Mononuclear cell (primary cell): ENCODE measurements around the gene MTNR1B. TPM values are rescaled to one million over a fixed set of nuclear protein-coding genes. Genes with fewer than 3 reads are reported as not detected.

Source experiments
- H3K27me3 ChIP-seq: 2 replicates; pipeline ENCODE4 v1.6.0; 2011; ENCODE audit warnings: low read length, control low read depth; ENCODE audit not compliant: insufficient read depth
- H3K4me1 ChIP-seq: 2 replicates; pipeline ENCODE4 v1.5.1; 2011; ENCODE audit warnings: mild to moderate bottlenecking, low read length, control low read depth; ENCODE audit not compliant: insufficient read depth
- H3K4me3 ChIP-seq: 2 replicates; pipeline ENCODE4 v1.5.1; 2011; ENCODE audit warnings: mild to moderate bottlenecking, low read length, moderate library complexity
- H3K9me3 ChIP-seq: 2 replicates; pipeline ENCODE4 v1.5.1; 2011; ENCODE audit warnings: low read depth, mild to moderate bottlenecking, control low read depth, low read length
- total RNA-seq: library from RNA; depleted of rRNA; stranded (reverse); fragments of >200 nt; gene quantifications from one replicate; pipeline ENCODE4 v1.2.3, GENCODE V29; 2012

Gene MTNR1B
- total RNA-seq, 1 donor: not detected

GRCh38 chr11:92965196-92965595 is 4.3 kb upstream of the MTNR1B start:
- Histone ChIP-seq H3K9me3 (no peaks in the 10 kb centered on the region), H3K4me1 (no peaks in the 10 kb centered on the region), H3K4me3 (no peak overlapping the region), H3K27me3 (peaks cover 9% of the 10 kb centered on the region)

GRCh38 chr11:92967178-92967577 is 2.3 kb upstream of the MTNR1B start:
- no peaks in the 10 kb centered on the region for H3K9me3 ChIP-seq
- H3K4me3 ChIP-seq: no peak overlapping the region
- peaks cover 13% of the 10 kb centered on the region for H3K27me3 ChIP-seq
- no peaks in the 10 kb centered on the region for H3K4me1 ChIP-seq

GRCh38 chr11:92967867-92968266 is 1.6 kb upstream of the MTNR1B start:
- Histone ChIP-seq H3K9me3 (no peaks in the 10 kb centered on the region), H3K4me1 (no peaks in the 10 kb centered on the region), H3K27me3 (peaks cover 13% of the 10 kb centered on the region), H3K4me3 (no peak overlapping the region)

- no peaks in the 10 kb centered on the region for H3K4me1 ChIP-seq
- H3K27me3 ChIP-seq: peaks cover 13% of the 10 kb centered on the region
- H3K9me3 ChIP-seq: no peaks in the 10 kb centered on the region
- no peak overlapping the region for H3K4me3 ChIP-seq
These were observed 188 bp upstream of the MTNR1B start for GRCh38 chr11:92969293-92969633.

GRCh38 chr11:92972248-92972647 is 2.8 kb downstream of the MTNR1B start:
- Histone ChIP-seq H3K9me3 (no peaks in the 10 kb centered on the region), H3K4me3 (no peak overlapping the region), H3K4me1 (no peaks in the 10 kb centered on the region), H3K27me3 (peaks cover 13% of the 10 kb centered on the region)

DNA sequence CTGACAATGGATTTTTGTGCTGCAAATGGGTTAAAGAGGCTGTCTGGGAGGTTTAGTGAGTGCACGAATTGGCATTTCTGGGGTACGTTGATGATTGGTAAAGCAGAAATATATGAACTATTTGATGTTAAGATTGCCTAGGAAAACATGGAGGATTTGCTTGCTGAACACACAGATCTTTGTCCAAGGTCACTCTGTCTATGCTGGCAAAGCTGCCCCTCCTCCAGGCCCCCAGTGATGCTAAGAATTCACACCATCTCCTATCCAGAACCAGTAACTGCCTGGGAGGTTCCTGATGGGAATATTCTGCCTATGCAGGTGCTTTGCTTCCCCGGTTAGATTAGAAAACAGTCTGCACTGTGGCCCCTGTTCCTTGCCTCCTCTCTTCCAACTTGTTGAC is 5.8 kb downstream of the MTNR1B start:
- no peaks in the 10 kb centered on the region for H3K4me1 ChIP-seq
- peaks cover 4% of the 10 kb centered on the region for H3K27me3 ChIP-seq
- H3K9me3 ChIP-seq: no peaks in the 10 kb centered on the region
- H3K4me3 ChIP-seq: no peak overlapping the region

DNA sequence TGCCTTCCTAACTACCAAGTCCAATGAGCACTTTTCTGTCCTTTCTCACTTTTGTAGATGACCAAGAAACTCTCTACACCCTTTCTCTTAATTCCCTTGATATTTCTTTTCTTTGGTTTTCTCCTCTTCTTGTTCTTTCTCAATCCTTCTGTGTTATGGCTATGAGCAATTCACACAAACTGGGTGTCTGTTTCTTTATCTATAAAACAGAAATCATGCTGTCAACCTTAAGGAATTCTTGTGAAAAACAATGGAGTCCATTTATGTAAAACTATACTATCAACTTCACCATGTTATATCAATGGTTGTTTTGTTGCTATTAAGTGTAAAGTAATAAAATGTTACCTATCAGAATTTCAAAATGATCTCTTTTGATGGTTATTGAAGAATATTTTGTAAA is 7.2 kb downstream of the MTNR1B start:
- Histone ChIP-seq H3K9me3 (no peaks in the 10 kb centered on the region), H3K27me3 (no peaks in the 10 kb centered on the region), H3K4me3 (no peak overlapping the region), H3K4me1 (no peaks in the 10 kb centered on the region)

GRCh38 chr11:92977401-92977800 is 8.0 kb downstream of the MTNR1B start:
- no peaks in the 10 kb centered on the region for H3K27me3 ChIP-seq
- no peak overlapping the region for H3K4me3 ChIP-seq
- H3K9me3 ChIP-seq: no peaks in the 10 kb centered on the region
- no peaks in the 10 kb centered on the region for H3K4me1 ChIP-seq

DNA sequence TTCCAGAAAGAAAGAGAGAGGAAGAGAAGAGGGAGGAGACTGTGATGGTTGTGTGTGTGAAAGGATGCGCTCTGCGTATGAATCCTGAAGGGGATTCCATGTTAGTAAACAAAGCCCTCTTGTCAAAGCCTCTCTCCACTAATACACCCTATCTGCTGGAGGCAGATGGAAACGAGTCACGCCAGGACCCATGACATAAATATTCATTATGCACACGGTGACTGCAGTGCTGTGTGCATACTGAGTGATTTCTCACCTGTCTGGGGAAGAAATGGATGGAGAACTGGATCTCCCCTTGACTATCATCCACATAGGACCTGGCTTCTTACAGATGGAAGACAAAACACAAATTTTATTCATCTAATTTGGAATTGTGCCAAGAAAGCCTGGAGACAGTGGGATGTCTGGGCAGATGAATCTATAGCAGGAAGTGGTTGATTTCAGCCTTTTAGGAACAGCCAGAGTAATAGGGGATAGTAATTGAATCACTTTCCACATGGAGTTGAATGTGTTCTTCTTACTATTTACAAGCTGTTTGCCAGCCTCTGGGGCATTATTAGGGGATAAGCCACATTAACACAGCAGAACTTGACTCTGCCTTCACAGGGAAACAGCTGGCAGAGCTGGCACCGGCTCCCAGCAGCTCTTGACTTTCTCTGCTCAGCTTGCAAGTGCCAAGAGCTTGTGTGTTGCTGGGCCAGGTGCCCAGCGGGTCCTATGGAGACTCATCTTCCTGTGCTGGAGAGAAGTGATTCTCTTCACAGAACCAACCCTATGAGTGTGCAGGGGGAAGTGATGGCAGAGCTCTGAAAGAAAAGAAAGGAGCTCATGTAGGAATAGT is 9.0 kb downstream of the MTNR1B start:
- Histone ChIP-seq H3K4me3 (no peak overlapping the region), H3K27me3 (no peaks in the 10 kb centered on the region)

DNA sequence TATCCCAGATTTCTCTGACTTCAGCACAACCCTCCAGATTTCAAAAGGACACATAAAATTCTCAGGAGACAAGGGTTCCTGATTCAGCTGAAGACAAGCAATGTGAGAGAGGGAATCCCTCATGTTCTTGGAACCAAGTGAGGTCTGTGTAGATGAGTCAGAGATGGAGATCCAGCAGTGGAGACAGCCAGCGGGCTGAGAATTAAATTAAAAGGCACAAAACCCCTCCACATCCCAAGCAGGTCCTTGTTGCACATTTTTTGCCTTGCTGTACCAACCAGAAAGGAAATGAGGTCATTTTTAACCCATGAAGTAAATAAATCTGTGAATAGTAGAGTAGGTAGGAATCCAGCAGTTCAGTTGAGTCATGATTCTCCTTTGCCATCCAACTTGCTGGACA is 9.7 kb downstream of the MTNR1B start:
- Histone ChIP-seq H3K27me3 (no peaks in the 10 kb centered on the region), H3K9me3 (no peaks in the 10 kb centered on the region), H3K4me3 (no peak overlapping the region), H3K4me1 (no peaks in the 10 kb centered on the region)

More for the DNA sequence above, 9.0 kb downstream of the MTNR1B start:
- Histone ChIP-seq H3K4me1 (no peaks in the 10 kb centered on the region), H3K9me3 (no peaks in the 10 kb centered on the region)

GRCh38 chr11:92980312-92980711 is 10.9 kb downstream of the MTNR1B start:
- H3K4me1 ChIP-seq: no peaks in the 10 kb centered on the region
- no peaks in the 10 kb centered on the region for H3K27me3 ChIP-seq
- no peaks in the 10 kb centered on the region for H3K9me3 ChIP-seq
- no peak overlapping the region for H3K4me3 ChIP-seq

DNA sequence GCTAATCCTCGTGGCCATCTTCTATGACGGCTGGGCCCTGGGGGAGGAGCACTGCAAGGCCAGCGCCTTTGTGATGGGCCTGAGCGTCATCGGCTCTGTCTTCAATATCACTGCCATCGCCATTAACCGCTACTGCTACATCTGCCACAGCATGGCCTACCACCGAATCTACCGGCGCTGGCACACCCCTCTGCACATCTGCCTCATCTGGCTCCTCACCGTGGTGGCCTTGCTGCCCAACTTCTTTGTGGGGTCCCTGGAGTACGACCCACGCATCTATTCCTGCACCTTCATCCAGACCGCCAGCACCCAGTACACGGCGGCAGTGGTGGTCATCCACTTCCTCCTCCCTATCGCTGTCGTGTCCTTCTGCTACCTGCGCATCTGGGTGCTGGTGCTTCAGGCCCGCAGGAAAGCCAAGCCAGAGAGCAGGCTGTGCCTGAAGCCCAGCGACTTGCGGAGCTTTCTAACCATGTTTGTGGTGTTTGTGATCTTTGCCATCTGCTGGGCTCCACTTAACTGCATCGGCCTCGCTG is 12.1 kb downstream of the MTNR1B start:
- Histone ChIP-seq H3K27me3 (no peaks in the 10 kb centered on the region), H3K9me3 (no peaks in the 10 kb centered on the region), H3K4me1 (no peaks in the 10 kb centered on the region), H3K4me3 (no peak overlapping the region)

- Histone ChIP-seq H3K27me3 (no peaks in the 10 kb centered on the region), H3K4me1 (no peaks in the 10 kb centered on the region)
These were observed 17.1 kb downstream of the MTNR1B start for GRCh38 chr11:92986585-92986984.

DNA sequence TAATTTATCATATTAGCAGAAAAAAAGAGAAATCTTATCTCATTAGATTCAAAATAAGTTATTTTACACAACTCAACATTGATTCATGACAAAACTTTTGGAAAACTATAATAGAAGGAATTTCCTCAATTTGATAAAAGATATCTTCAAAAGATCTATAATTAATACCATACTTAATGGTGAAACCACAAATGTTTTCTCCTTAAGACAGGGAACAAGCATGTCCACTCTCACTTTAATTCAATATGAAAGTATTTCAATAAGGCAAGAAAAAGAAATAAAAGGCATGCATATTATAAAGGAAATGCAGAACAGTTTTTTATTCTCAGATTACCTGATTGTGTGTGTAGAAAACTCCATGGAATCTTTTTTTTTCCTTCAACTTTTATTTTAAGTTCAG is 23.6 kb downstream of the MTNR1B start:
- Histone ChIP-seq H3K4me1 (no peaks in the 10 kb centered on the region), H3K9me3 (no peaks in the 10 kb centered on the region), H3K27me3 (no peaks in the 10 kb centered on the region), H3K4me3 (no peak overlapping the region)

More at GRCh38 chr11:92986585-92986984, 17.1 kb downstream of the MTNR1B start:
- Histone ChIP-seq H3K4me3 (no peak overlapping the region), H3K9me3 (no peaks in the 10 kb centered on the region)

DNA sequence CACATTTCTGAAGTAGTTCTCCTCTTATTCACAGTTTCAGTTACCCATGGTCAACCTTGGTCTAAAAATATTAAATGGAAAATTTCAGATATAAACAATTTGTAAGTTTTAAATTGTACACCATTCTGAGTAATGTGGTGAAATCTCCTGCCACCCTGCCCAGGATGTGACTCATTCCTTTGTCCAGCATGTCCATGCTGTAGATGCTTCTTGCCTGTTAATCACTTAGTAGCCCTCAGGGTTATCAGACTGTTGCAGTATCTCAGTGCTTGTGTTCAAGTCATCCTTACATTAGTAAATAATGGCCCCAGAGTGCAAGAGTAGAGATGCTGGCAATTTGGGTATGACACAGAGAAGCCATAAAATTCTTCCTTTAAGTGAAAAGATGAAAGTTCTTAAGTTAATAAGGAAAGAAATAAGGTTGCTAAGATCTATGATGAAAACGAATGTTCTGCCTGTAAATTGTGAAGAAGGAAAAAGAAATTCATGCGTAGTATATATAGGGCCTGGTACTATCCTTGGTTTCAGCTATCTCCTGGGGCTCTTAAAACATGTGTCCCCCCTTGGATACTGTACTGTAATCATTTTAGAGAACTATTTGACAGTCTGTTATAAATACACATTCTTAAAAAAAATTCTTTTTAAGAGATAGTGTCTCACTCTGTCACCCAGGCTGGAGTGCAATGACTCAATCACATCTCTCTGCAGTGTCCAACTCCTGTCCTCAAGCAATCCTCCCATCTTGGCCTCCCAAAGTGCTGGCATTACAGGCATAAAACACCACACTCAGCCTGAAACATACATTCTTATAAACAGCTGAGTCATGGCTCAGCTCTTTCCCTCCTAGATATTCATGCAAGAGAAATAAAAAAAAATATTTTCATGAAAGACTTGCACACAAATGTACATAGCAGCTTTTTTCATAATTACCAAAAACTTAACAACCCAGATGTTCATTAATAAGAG is 31.3 kb downstream of the MTNR1B start:
- Histone ChIP-seq H3K27me3 (no peaks in the 10 kb centered on the region), H3K4me3 (no peak overlapping the region), H3K4me1 (no peaks in the 10 kb centered on the region), H3K9me3 (no peaks in the 10 kb centered on the region)
